Type B pancreatic cell (in vitro differentiated cells): ENCODE data around the gene KLRG1. TPM values are rescaled to one million over a fixed set of nuclear protein-coding genes. Genes with fewer than 3 reads are reported as not detected.
A peak's percentile ranks its signal among the peaks of the same experiment; 100 is the strongest.

Source experiments
- DNase-seq: peaks from one replicate; pipeline ENCODE4 v3.0.0; 2021; ENCODE audit warnings: mixed read lengths; ENCODE audit not compliant: unreplicated experiment; ENCODE audit errors: extremely low spot score
- H3K27ac Mint-ChIP-seq: 2 replicates; pipeline ENCODE4 v1.8.0; 2021; ENCODE audit warnings: mild to moderate bottlenecking, mixed read lengths
- H3K27me3 Mint-ChIP-seq: 2 replicates; pipeline ENCODE4 v1.8.0; 2021; ENCODE audit warnings: mixed read lengths
- H3K36me3 Mint-ChIP-seq: 2 replicates; pipeline ENCODE4 v1.8.0; 2021; ENCODE audit warnings: mixed read lengths
- H3K4me1 Mint-ChIP-seq: one replicate; pipeline ENCODE4 v1.8.0; 2021; ENCODE audit warnings: mixed read lengths; ENCODE audit not compliant: unreplicated experiment
- H3K4me3 Mint-ChIP-seq: 2 replicates; pipeline ENCODE4 v1.8.0; 2021; ENCODE audit warnings: mild to moderate bottlenecking, mixed read lengths
- H3K9me3 Mint-ChIP-seq: 2 replicates; pipeline ENCODE4 v1.8.0; 2021; ENCODE audit warnings: mixed read lengths
- CTCF ChIP-seq: fragments of 200-600 bp; sonication (generic); conservative IDR thresholded peaks from 2 replicates; pipeline ENCODE4 v1.5.0; 2021; ENCODE audit warnings: antibody characterized with exemption, mild to moderate bottlenecking
- total RNA-seq: library from RNA; stranded (reverse); gene quantifications from 2 replicates; pipeline ENCODE4 v1.2.1, GENCODE V29; 2021; ENCODE audit warnings: low replicate concordance

KLRG1 gene
- total RNA-seq, 1 donor from 2014 or later, result 4.4 TPM

DNA sequence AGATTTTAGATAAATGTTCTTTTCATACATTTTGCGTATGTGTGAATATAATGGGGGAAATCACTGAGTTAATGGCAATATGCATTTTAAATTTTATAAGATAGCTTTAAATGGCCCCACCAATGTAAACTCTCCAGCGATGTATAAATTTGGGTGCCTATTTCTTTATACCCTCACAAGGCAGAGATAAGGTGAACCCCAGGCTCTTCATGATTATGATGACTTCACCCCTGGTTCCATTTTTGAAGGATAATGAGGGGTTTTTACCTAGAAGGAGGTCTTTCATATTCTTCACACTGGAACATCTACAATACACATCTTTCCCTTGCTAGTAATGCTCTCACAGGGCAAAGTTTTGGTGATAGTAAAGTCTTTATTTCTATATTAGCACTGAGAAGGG lies 35.2 kb downstream of the KLRG1 start:
- TF ChIP-seq CTCF, result no peak
- Mint-ChIP-seq H3K27ac (no peak overlapping the region), H3K36me3 (peaks cover 7% of the 10 kb centered on the region), H3K4me1 (no peaks in the 10 kb centered on the region), H3K4me3 (no peak overlapping the region), H3K27me3 (no peaks in the 10 kb centered on the region), H3K9me3 (no peaks in the 10 kb centered on the region)
- DNase-seq, result no peak

- Mint-ChIP-seq H3K27me3 (no peaks in the 10 kb centered on the region), H3K36me3 (peaks cover 4% of the 10 kb centered on the region), H3K9me3 (no peaks in the 10 kb centered on the region), H3K4me1 (peaks cover 4% of the 10 kb centered on the region), H3K4me3 (no peak overlapping the region), H3K27ac (no peak overlapping the region)
- no peak for TF ChIP-seq CTCF
- DNase-seq, result no peak
Measured at GRCh38 chr12:9027161-9028059, 38.1 kb downstream of the KLRG1 start.

- DNase-seq, result no peak
- H3K4me3 Mint-ChIP-seq, result no peak overlapping the region
- H3K36me3 Mint-ChIP-seq, result peaks cover 7% of the 10 kb centered on the region
- no peak for TF ChIP-seq CTCF
- H3K27me3 Mint-ChIP-seq, result peaks cover 3% of the 10 kb centered on the region
- H3K9me3 Mint-ChIP-seq, result peaks cover 6% of the 10 kb centered on the region
- peaks cover 4% of the 10 kb centered on the region for H3K4me1 Mint-ChIP-seq
- H3K27ac Mint-ChIP-seq, result no peak overlapping the region
Measured at GRCh38 chr12:9030776-9031175, 41.4 kb downstream of the KLRG1 start.

DNA sequence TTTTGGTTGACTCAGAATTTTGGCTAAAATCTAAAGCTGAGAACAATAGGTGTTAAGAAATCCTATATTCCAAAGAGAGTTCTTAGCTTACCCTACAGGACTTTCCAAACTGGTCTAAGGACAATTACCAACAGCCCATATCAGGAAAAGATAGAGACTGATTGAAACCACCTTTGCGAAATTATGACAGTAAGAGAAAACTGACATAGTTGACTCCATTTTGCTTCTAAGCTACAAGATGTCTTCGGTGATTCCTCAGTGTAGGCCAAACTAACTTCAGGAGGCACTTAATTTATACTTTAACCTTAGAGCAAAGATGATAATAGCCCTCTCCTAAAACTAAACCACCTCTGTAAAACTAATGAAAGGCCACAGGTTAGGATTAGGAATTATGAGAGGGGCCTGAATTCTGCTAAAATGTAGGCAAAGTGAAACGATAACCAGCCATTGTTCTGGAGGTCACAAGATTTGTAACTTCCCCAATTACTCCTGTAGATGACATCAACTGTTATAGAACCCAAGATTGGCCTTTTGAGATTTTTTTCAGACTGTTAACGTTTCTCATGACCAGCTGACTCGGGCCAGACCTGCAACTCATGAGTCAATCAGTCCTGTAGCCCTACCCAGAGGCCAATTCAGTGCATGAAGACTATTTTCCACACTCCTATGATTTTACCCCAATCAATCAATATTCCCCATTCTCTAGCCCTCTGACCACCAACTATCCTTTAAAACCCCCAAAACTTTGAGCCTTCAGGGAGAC lies 43.0 kb downstream of the KLRG1 start:
- H3K9me3 Mint-ChIP-seq, result peaks cover 6% of the 10 kb centered on the region
- peaks cover 7% of the 10 kb centered on the region for H3K36me3 Mint-ChIP-seq
- peak overlapping the region; percentile 17 for H3K27ac Mint-ChIP-seq
- no peak for DNase-seq
- no peak for TF ChIP-seq CTCF
- no peak overlapping the region for H3K4me3 Mint-ChIP-seq
- peaks cover 3% of the 10 kb centered on the region for H3K27me3 Mint-ChIP-seq
- H3K4me1 Mint-ChIP-seq, result peaks cover 4% of the 10 kb centered on the region

GRCh38 chr12:9033265-9033887 lies 44.0 kb downstream of the KLRG1 start:
- Mint-ChIP-seq H3K9me3 (peaks cover 6% of the 10 kb centered on the region), H3K27ac (peak overlapping the region; percentile 17), H3K36me3 (peaks cover 7% of the 10 kb centered on the region), H3K4me3 (no peak overlapping the region), H3K4me1 (peaks cover 4% of the 10 kb centered on the region), H3K27me3 (peaks cover 3% of the 10 kb centered on the region)
- no peak for DNase-seq
- TF ChIP-seq CTCF, result no peak
